Fibroblast of the conjunctiva (primary cell): ENCODE measurements around the gene PLCB3.
A peak's percentile ranks its signal among the peaks of the same experiment; 100 is the strongest.

ENCODE experiments used
- DNase-seq: peaks from one replicate; pipeline ENCODE4 v3.0.0-alpha.2; 2010; ENCODE audit warnings: low read depth

PLCB3 gene

DNA sequence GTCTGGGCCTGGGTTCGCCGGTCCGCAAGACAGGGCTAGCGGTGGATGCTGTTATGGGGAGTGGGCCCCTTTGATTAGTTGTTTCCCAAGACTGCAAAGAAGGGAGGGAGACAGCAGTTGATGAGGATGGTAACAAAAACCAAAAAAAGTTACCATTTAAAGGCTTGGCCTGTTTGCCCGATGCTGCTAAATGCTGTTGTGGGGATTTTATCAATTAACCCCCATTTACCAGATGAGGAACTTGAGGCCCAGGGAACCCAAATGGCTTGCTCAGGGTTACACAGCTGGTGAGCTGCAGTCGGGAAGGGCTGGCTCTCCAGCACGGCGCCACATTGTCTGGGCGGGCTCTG lies 28.7 kb upstream of the PLCB3 start:
- DNase-seq, result no peak

- DNase-seq, result no peak
Measured at GRCh38 chr11:64223001-64223651, 28.2 kb upstream of the PLCB3 start.

DNA sequence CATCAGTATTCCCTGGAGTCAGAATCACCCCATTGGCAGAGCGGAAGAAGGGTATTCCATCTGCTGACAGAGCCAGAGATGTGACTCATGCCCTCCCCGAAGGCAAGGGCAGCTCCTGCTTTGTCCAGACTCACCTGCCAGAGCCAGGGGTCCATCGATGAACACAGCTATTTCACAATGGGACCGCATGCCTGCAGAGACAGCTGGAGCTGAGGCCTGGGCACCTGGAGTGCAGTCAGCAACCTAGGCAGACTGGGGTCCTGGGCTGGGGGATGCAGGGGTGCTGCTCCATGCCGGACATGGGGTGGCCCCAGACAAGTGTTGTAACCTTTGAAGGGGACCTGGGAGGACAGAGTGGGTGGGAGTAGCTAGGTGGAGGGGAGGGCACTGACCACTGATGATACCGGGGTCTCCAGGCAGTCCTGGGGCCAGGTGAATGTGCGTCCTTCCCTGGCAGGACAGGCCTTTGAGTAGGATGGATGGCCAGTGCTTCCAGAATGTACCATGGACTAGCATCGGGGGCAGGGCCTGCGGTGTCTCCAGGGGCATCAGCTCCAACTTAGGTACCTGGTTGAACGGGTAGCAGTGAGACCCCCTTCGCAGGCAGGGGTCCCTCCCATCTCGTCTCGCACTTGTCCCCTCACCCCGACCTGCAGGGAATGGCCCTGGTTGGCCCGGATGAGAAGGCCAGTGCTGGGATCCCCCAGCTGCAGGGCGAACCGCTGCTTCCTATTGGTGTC lies 27.0 kb upstream of the PLCB3 start:
- no peak for DNase-seq

- no peak for DNase-seq
Measured at GRCh38 chr11:64224891-64225607, 26.3 kb upstream of the PLCB3 start.

DNA sequence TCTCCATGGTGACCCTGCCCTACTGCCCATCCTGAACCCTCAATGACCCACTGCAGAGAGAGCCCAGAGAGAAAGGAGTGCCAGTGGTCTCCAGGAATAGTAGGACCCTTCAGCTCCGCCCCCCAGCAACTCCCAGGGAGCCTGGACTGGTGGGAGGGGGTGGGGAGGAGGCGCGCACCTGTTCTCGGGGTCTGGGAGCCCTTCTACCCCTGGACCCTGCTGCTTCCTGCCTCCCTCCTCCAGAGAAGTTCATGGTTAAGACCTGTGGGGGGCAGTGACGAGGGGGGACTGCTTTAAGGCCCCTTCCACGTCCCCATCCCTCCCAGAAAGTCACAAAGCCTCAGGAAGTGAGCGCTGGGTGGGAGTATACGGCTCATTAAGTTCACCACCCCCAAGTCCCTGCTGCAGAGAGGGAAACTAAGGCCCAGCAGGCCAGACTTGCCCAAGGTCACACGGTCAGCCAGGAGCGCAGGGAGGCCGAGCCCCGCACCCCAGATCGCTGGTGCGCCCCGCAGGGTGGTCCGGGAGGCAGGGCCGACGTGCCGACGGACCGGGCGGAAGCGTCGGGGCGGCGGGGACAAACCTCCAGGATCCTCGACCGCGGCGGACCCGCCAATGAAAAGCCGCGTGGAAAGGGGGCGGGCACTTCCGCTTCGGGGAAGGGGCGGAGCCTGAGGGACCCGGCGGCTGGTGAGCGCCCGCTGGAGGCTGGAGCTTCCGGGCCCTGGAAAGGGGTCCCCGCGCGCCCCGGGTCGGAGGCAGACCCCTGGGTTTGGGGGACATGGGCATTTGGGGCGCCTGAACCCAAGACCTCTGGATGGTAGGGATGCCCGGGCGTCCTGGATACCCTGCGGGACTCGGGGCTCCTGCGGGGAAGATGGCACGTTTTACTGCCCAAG lies 25.5 kb upstream of the PLCB3 start, which contains the start of the genes NUDT22 and TRPT1:
Gene NUDT22 (plus strand): TSS at position 667 of the 899 bp plus-strand sequence. CDS start 379 bp downstream, outside the sequence.
Gene TRPT1 (minus strand): TSS at position 579 of the 899 bp plus-strand sequence. CDS start 326 bp downstream, at position 253.
- peak; percentile 47 for DNase-seq

DNA sequence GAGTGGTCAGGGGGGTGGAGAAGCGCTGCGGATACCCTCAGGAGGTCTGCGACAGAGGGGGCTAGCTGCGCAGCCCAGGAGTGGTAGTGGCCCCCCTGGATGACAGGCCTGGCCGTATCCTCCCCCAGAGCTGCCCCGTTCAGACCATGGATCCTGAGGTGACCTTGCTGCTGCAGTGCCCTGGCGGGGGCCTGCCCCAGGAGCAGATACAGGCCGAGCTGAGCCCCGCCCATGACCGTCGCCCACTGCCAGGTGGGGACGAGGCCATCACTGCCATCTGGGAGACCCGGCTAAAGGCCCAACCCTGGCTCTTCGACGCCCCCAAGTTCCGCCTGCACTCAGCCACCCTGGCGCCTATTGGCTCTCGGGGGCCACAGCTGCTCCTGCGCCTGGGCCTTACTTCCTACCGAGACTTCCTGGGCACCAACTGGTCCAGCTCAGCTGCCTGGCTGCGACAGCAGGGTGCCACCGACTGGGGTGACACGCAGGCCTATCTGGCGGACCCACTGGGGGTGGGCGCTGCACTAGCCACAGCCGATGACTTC lies 24.8 kb upstream of the PLCB3 start:
- DNase-seq, result no peak

DNA sequence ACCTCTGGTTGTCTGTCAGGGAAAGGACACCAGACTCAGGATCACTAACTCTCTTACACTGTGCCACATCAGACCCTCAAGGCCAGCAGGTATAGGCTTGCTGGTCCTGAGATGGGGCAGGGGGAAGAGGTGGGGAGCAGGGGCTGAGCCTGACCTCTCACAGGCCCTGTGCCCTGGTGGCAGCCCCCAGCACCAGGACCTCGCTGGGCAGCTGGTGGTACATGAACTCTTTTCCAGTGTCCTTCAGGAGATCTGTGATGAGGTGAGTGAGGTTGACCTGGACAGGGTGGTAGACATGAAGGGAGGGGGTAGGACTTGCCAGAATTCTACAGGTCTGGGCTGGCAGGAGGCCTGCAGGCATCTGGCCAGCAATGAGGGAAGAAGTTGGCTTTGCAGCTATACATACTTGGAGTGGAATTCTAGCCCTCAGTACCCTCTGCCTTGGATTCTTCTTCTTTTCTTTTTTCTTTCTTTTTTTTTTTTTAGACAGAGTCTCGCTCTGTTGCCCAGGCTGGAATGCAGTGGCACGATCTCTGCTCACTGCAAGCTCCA lies 23.8 kb upstream of the PLCB3 start:
- no peak for DNase-seq

DNA sequence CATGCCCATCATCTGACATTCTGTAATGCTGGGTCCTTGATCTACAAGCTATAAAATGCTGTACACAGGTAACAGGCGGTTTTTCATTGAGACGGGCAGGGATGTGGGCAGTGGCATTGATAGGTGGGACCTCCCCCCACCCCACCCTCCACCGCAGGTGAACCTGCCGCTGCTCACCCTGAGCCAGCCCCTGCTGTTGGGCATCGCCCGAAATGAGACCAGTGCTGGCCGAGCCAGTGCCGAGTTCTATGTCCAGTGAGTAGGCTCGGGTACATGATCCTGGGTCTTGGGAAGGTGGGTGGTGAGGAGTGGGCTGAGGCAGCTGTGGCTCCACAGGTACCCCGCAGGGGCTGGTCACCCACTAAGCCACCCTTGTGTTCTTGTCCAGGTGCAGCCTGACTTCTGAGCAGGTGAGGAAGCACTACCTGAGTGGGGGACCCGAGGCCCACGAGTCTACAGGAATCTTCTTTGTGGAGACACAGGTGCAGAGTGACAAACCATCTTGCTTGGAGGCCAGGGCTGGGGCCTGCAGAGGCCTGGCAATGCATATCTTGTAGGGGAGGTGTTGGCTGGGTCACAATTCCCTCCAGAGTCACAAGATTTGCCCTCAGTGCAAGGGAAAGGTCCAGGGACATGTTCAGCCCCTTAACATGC lies 22.1 kb upstream of the PLCB3 start:
- no peak for DNase-seq

- DNase-seq, result no peak
Measured at GRCh38 chr11:64229744-64230170, 21.6 kb upstream of the PLCB3 start.

DNA sequence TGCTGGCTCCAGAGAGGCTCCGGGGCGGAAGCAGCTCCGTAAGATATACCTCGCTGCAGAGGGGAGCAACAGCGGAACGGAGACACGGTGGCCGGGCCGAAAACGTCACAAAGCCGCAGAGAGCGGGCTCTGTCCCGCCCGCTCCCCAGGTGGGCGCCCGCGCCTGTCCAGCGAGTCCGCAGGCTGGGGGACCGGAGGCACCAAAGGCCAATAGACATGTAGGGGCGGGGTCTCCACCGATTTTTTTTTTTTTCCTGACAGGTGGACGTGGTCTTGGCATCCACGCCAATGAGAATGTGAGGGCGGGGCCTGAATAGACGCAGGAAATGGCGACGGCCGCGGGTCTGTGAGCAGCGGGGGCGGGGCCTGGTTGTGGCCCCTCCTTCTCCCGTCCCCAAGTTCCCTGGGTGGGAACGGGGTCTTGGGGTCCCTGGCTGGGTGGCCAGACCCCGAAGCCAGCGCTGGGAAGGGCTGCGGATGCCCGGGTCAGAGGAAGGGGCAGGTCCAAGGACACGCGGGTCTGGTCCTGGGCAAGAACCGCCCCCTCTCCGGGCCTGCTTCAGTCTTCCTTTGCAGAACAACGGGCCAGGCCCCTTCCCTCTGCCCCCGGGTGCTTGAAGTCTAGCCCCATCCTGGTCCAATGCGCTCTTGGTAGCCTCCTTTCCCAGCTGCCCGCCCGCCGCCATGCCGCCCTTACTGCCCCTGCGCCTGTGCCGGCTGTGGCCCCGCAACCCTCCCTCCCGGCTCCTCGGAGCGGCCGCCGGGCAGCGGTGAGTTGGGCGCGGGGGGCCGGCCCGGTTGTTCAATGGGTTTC lies 21.0 kb upstream of the PLCB3 start, which contains the start of gene DNAJC4:
Gene DNAJC4 (plus strand): TSS at position 378 of the 814 bp plus-strand sequence. CDS start 307 bp downstream, at position 685.
- peak; percentile 79 for DNase-seq

GRCh38 chr11:64230985-64231365 lies 20.4 kb upstream of the PLCB3 start:
- no peak for DNase-seq

DNA sequence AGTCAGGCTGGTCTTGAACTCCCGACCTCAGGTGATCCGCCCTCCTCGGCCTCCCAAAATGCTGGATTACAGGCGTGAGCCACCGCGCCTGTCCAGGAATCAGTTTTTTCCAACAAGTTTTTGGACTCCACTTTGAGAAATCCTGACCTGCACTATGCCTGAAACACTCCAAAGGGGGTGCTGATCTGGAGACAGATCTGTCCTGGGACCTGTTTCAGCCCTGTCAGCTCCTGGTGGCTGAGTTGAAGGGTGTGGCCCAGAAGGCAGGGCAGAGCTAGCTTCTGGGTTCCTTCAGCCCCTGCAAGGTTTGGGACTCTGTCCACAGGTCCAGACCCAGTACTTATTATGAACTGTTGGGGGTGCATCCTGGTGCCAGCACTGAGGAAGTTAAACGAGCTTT lies 19.8 kb upstream of the PLCB3 start:
- no peak for DNase-seq

GRCh38 chr11:64232182-64232966 lies 19.0 kb upstream of the PLCB3 start:
- DNase-seq, result no peak

- DNase-seq, result no peak
Measured at GRCh38 chr11:64232967-64233315, 18.4 kb upstream of the PLCB3 start.

- no peak for DNase-seq
Measured at GRCh38 chr11:64233913-64234586, 17.3 kb upstream of the PLCB3 start, which contains the start of gene VEGFB. TSS of gene VEGFB (plus strand) at chr11:64234584. CDS start at chr11:64234834, 250 bp downstream.

- no peak for DNase-seq
Measured at GRCh38 chr11:64234647-64235379, 16.5 kb upstream of the PLCB3 start.

GRCh38 chr11:64235437-64236161 lies 15.7 kb upstream of the PLCB3 start:
- no peak for DNase-seq
